HEK293 (cell line): ENCODE measurements around the gene RPS19.
A peak's percentile ranks its signal among the peaks of the same experiment; 100 is the strongest.

ENCODE experiments used
- AEBP2 ChIP-seq: fragments of 450-650 bp; formaldehyde crosslinking; IDR thresholded peaks from 2 replicates; pipeline ENCODE4 v1.5.1; 2016; ENCODE audit warnings: missing biosample characterization, missing genetic modification characterization, borderline replicate concordance
- CTCF ChIP-seq: fragments of 450-650 bp; formaldehyde crosslinking; IDR thresholded peaks from 2 replicates; pipeline ENCODE4 v1.5.1; 2016; ENCODE audit warnings: missing biosample characterization, missing genetic modification characterization
- GFI1B ChIP-seq: fragments of 450-650 bp; formaldehyde crosslinking; IDR thresholded peaks from 2 replicates; pipeline ENCODE4 v1.5.1; 2016; ENCODE audit warnings: missing biosample characterization, missing genetic modification characterization
- HOXD13 ChIP-seq: sonication (generic); formaldehyde crosslinking; IDR thresholded peaks from 2 replicates; pipeline ENCODE4 v1.8.0; 2022; ENCODE audit warnings: missing genetic modification reagents, borderline replicate concordance
- OSR2 ChIP-seq: fragments of 450-650 bp; formaldehyde crosslinking; IDR thresholded peaks from 2 replicates; pipeline ENCODE4 v1.5.1; 2016; ENCODE audit warnings: missing biosample characterization, missing genetic modification characterization
- PATZ1 ChIP-seq: fragments of 450-650 bp; formaldehyde crosslinking; IDR thresholded peaks from 2 replicates; pipeline ENCODE4 v1.5.1; 2016; ENCODE audit warnings: missing biosample characterization, missing genetic modification characterization
- PRDM4 ChIP-seq: fragments of 450-650 bp; formaldehyde crosslinking; IDR thresholded peaks from 2 replicates; pipeline ENCODE4 v1.5.1; 2017; ENCODE audit warnings: missing biosample characterization, missing genetic modification characterization
- SP3 ChIP-seq: fragments of 450-650 bp; formaldehyde crosslinking; IDR thresholded peaks from 2 replicates; pipeline ENCODE4 v1.5.1; 2016; ENCODE audit warnings: missing biosample characterization, missing genetic modification characterization
- TCF7L2 ChIP-seq: IDR thresholded peaks from 2 replicates; pipeline ENCODE4 v1.6.1; 2011; ENCODE audit warnings: low read depth, mild to moderate bottlenecking, inconsistent platforms, low read length, moderate library complexity, borderline replicate concordance
- ZBTB44 ChIP-seq: fragments of 450-650 bp; IDR thresholded peaks from 2 replicates; pipeline ENCODE4 v1.5.1; 2018; ENCODE audit warnings: missing biosample characterization, mild to moderate bottlenecking, missing genetic modification characterization
- ZBTB49 ChIP-seq: fragments of 450-650 bp; formaldehyde crosslinking; IDR thresholded peaks from 2 replicates; pipeline ENCODE4 v1.5.1; 2016; ENCODE audit warnings: missing biosample characterization, missing genetic modification characterization, low read depth
- ZBTB8A ChIP-seq: fragments of 450-650 bp; formaldehyde crosslinking; IDR thresholded peaks from 2 replicates; pipeline ENCODE4 v1.5.1; 2016; ENCODE audit warnings: missing biosample characterization, missing genetic modification characterization
- ZFHX2 ChIP-seq: fragments of 450-650 bp; formaldehyde crosslinking; conservative IDR thresholded peaks from 2 replicates; pipeline ENCODE4 v1.5.1; 2016; ENCODE audit warnings: missing biosample characterization, missing genetic modification characterization
- ZNF169 ChIP-seq: fragments of 450-650 bp; formaldehyde crosslinking; IDR thresholded peaks from 2 replicates; pipeline ENCODE4 v1.5.1; 2016; ENCODE audit warnings: missing biosample characterization, missing genetic modification characterization
- ZNF214 ChIP-seq: fragments of 450-650 bp; formaldehyde crosslinking; IDR thresholded peaks from 2 replicates; pipeline ENCODE4 v1.5.1; 2017; ENCODE audit warnings: missing biosample characterization, mild to moderate bottlenecking, missing genetic modification characterization, borderline replicate concordance
- ZNF354C ChIP-seq: fragments of 450-650 bp; formaldehyde crosslinking; IDR thresholded peaks from 2 replicates; pipeline ENCODE4 v1.5.1; 2016; ENCODE audit warnings: missing biosample characterization, missing genetic modification characterization, low read depth, borderline replicate concordance
- ZNF362 ChIP-seq: fragments of 450-650 bp; formaldehyde crosslinking; IDR thresholded peaks from 2 replicates; pipeline ENCODE4 v1.5.1; 2016; ENCODE audit warnings: missing biosample characterization, missing genetic modification characterization
- ZNF404 ChIP-seq: fragments of 450-650 bp; formaldehyde crosslinking; IDR thresholded peaks from 2 replicates; pipeline ENCODE4 v1.5.1; 2017; ENCODE audit warnings: missing biosample characterization, missing genetic modification characterization
- ZNF433 ChIP-seq: fragments of 450-650 bp; formaldehyde crosslinking; IDR thresholded peaks from 2 replicates; pipeline ENCODE4 v1.5.1; 2016; ENCODE audit warnings: missing biosample characterization, missing genetic modification characterization, low read depth
- ZNF561 ChIP-seq: fragments of 450-650 bp; IDR thresholded peaks from 2 replicates; pipeline ENCODE4 v1.5.1; 2018; ENCODE audit warnings: missing biosample characterization, missing genetic modification characterization, borderline replicate concordance
- ZNF580 ChIP-seq: fragments of 450-650 bp; formaldehyde crosslinking; IDR thresholded peaks from 2 replicates; pipeline ENCODE4 v1.5.1; 2016; ENCODE audit warnings: missing biosample characterization, missing genetic modification characterization
- ZNF654 ChIP-seq: fragments of 450-650 bp; formaldehyde crosslinking; IDR thresholded peaks from 2 replicates; pipeline ENCODE4 v1.5.1; 2016; ENCODE audit warnings: low read depth, missing biosample characterization, missing genetic modification characterization
- ZNF664 ChIP-seq: fragments of 450-650 bp; formaldehyde crosslinking; IDR thresholded peaks from 2 replicates; pipeline ENCODE4 v1.5.1; 2016; ENCODE audit warnings: missing biosample characterization, missing genetic modification characterization
- ZNF707 ChIP-seq: fragments of 450-650 bp; formaldehyde crosslinking; IDR thresholded peaks from 2 replicates; pipeline ENCODE4 v1.5.1; 2016; ENCODE audit warnings: missing biosample characterization, missing genetic modification characterization
- ZNF777 ChIP-seq: fragments of 450-650 bp; formaldehyde crosslinking; IDR thresholded peaks from 2 replicates; pipeline ENCODE4 v1.5.1; 2017; ENCODE audit warnings: missing biosample characterization, missing genetic modification characterization, borderline replicate concordance

The RPS19 gene

GRCh38 chr19:41859618-41860418 lies at the start of gene RPS19 (continued):
- TF ChIP-seq PRDM4 (tag by site-specific recombination), result peak; percentile 77
- TF ChIP-seq ZFHX2 (tag by site-specific recombination), result peak; percentile 74
- no peak for TF ChIP-seq TCF7L2
- peak; percentile 100 for TF ChIP-seq PATZ1
- TF ChIP-seq AEBP2, result no peak
- TF ChIP-seq ZNF404, result no peak
- no peak for TF ChIP-seq OSR2
- TF ChIP-seq SP3 (tag by site-specific recombination), result peak; percentile 100
- TF ChIP-seq ZNF169 (tag by site-specific recombination), result no peak
- peak; percentile 97 for TF ChIP-seq ZNF561 (tag by site-specific recombination)
- TF ChIP-seq ZBTB44 (tag by site-specific recombination), result peak; percentile 32; the same call in 1 of the 2 replicates
- no peak for TF ChIP-seq ZNF664 (tag by site-specific recombination)
- TF ChIP-seq ZNF580 (tag by site-specific recombination), result peak; percentile 99
- TF ChIP-seq ZNF362, result 0 out of 2 replicates have a peak, but pooled peaks have one; percentile 6
- no peak for TF ChIP-seq ZNF214 (tag by site-specific recombination)
- TF ChIP-seq GFI1B, result no peak
- no peak for TF ChIP-seq ZNF354C (tag by site-specific recombination)
- TF ChIP-seq ZNF654, result no peak
- no peak for TF ChIP-seq ZNF433 (tag by site-specific recombination)
- TF ChIP-seq ZNF777, result peak; percentile 80; the same call in 1 of the 2 replicates
- no peak for TF ChIP-seq ZBTB49 (tag by site-specific recombination)
- TF ChIP-seq ZBTB8A, result peak; percentile 100
- no peak for TF ChIP-seq ZNF707 (tag by site-specific recombination)
- peak; percentile 100 for TF ChIP-seq CTCF
- no peak for TF ChIP-seq HOXD13
